A549 (cell line): ENCODE results near the gene SLC16A1.

ENCODE experiments used
- CBX2 ChIP-seq: fragments of 200-600 bp; sonication (generic); IDR thresholded peaks from 2 replicates; pipeline ENCODE4 v1.6.1; 2016; ENCODE audit warnings: low read depth, mild to moderate bottlenecking, borderline replicate concordance
- CHD4 ChIP-seq: fragments of 200-600 bp; sonication (generic); IDR thresholded peaks from 2 replicates; pipeline ENCODE4 v1.6.1; 2016; ENCODE audit warnings: antibody characterized with exemption, mild to moderate bottlenecking, borderline replicate concordance
- CTCF ChIP-seq: fragments of >200 bp; sonication (Bioruptor Twin); formaldehyde crosslinking; IDR thresholded peaks from 3 replicates; pipeline ENCODE4 v1.5.1; 2016
- EP300 ChIP-seq, 2 experiments: fragments of >200 bp; sonication (Bioruptor Twin); formaldehyde crosslinking; IDR thresholded peaks; 2 replicates in 1 of 2; 3 replicates in 1 of 2; pipeline ENCODE4 v1.6.1; 2016 to 2017
- HMGXB4 ChIP-seq: fragments of 250-450 bp; sonication (Bioruptor Pico); IDR thresholded peaks from 2 replicates; pipeline ENCODE4 v1.5.0; 2021; ENCODE audit warnings: mild to moderate bottlenecking, moderate library complexity, borderline replicate concordance
- HOXA7 ChIP-seq: fragments of 250-450 bp; sonication (Bioruptor Pico); IDR thresholded peaks from 2 replicates; pipeline ENCODE4 v1.5.0; 2020; ENCODE audit warnings: mild to moderate bottlenecking, moderate library complexity
- JUN ChIP-seq, 2 experiments: fragments of >200 bp; sonication (Bioruptor Twin); formaldehyde crosslinking; IDR thresholded peaks; 2 replicates in 1 of 2; 3 replicates in 1 of 2; pipeline ENCODE4 v1.6.1; 2016 to 2017
- MAX ChIP-seq: IDR thresholded peaks from 2 replicates; pipeline ENCODE4 v1.6.1; 2012
- POLR2A ChIP-seq: IDR thresholded peaks from 2 replicates; pipeline ENCODE4 v1.6.1; 2012; ENCODE audit warnings: mild to moderate bottlenecking, low read length
- POLR2AphosphoS2 ChIP-seq: conservative IDR thresholded peaks from 2 replicates; pipeline ENCODE4 v1.6.1; 2012; ENCODE audit warnings: low read length, improper control_type of control experiment, inconsistent platforms
- SREBF2 ChIP-seq: fragments of 450-650 bp; IDR thresholded peaks from 2 replicates; pipeline ENCODE4 v1.6.1; 2014; ENCODE audit warnings: mild to moderate bottlenecking, moderate library complexity
- TFCP2L1 ChIP-seq: fragments of 250-450 bp; sonication (Bioruptor Pico); IDR thresholded peaks from 2 replicates; pipeline ENCODE4 v1.5.0; 2021; ENCODE audit warnings: mild to moderate bottlenecking
- USF2 ChIP-seq: fragments of 450-650 bp; IDR thresholded peaks from 2 replicates; pipeline ENCODE4 v1.6.1; 2014; ENCODE audit warnings: antibody characterized with exemption

GRCh38 chr1:112997781-112998180, 41.8 kb upstream of the SLC16A1 start:
- no peak for TF ChIP-seq EP300 (IDR thresholded peaks at IDR 0.05)
- TF ChIP-seq TFCP2L1 (CRISPR knock-in tag): no peak
- no peak for TF ChIP-seq MAX
- no peak for TF ChIP-seq USF2
- no peak for TF ChIP-seq HOXA7
- no peak for TF ChIP-seq CTCF
- no peak for TF ChIP-seq JUN (IDR thresholded peaks at IDR 0.05)
- no peak for TF ChIP-seq CHD4
- no peak for TF ChIP-seq POLR2A
- TF ChIP-seq SREBF2: no peak
- TF ChIP-seq CBX2: no peak
- no peak for TF ChIP-seq HMGXB4 (CRISPR knock-in tag)
- no peak for TF ChIP-seq POLR2AphosphoS2
